HG03025 (cell line): ENCODE measurements around the gene C2CD4B.

ENCODE experiments used
- ATAC-seq: cut with Tn5 transposase; IDR thresholded peaks from one replicate; pipeline ENCODE4 v1.9.1; 2021; ENCODE audit warnings: mild to moderate bottlenecking, moderate library complexity; ENCODE audit not compliant: unreplicated experiment, low FRiP score

Gene C2CD4B

DNA sequence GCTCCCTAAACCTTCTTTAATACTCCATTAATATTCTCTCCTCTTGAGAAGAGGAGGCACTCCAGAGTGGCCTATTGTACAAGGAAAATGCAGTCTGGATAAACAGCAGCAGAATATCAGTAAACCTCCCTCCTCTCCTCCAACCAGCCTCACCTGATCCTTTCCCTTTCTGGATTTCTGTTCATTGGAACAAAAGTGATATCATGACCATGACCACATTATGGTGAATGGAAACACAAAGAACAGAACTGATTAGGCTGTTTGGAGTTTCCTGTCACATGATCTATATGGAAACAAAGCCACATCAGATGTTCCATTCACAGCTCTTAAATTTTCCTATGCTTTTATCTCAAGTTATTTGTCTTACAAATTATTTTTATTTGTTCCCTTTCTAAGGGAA, 14.6 kb downstream of the C2CD4B start:
- ATAC-seq, result no peak

DNA sequence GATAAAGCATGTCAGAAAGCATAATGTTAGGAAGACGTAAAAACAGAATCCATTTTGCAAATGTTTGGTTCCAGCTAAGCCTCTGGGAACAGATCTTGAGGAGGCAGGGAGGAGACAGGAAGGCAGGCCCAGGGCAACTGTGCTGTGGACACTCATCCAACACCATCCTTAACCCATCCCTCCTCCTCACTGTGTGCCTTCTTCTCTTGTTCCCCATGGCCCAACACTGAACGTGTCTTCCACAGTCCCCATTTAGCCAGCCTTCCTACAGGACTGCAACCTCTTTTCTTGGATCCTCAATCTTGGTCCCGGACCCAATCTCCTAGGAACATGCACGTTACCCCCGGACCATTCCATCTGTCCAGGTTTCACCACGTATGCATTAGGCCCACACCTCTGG, 15.4 kb downstream of the C2CD4B start:
- ATAC-seq, result no peak

DNA sequence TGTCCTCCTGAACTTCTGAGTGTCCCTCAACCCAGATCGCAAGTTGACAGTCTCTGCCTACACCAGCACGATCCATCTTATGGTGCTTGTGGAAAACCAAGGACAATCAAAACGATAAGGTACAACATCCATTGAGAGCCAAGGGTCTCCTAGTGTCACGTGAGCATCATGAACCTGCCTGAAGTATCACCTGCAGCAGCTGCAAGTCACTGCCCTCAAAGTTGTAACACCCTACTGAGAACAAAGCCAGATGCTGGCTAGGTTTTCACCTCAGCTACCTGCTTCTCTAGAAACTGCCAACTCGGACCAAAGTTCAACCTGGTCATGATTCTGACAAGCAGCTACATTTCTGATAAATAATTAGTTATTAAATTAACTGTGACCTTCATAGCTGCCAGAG, 17.5 kb downstream of the C2CD4B start:
- no peak for ATAC-seq

DNA sequence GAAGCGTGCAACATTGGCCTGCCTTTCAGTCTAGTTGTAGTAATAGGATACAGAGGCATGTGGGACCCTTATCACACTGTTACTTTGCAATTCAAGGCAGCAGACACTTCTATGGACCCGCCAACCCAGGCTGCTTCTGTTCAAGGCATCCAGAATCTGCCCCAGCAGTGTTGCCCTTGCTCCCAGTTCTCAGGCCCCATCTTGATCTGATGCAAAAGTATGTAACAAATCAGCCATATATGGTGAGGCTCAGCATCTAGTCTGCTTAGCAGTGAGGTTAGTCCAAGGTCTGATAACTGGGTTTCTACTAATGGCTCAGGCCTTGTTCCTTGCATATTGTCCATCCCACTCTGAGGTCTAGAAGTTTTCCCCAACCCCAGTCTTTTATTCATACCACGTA, 17.9 kb downstream of the C2CD4B start:
- ATAC-seq, result no peak

DNA sequence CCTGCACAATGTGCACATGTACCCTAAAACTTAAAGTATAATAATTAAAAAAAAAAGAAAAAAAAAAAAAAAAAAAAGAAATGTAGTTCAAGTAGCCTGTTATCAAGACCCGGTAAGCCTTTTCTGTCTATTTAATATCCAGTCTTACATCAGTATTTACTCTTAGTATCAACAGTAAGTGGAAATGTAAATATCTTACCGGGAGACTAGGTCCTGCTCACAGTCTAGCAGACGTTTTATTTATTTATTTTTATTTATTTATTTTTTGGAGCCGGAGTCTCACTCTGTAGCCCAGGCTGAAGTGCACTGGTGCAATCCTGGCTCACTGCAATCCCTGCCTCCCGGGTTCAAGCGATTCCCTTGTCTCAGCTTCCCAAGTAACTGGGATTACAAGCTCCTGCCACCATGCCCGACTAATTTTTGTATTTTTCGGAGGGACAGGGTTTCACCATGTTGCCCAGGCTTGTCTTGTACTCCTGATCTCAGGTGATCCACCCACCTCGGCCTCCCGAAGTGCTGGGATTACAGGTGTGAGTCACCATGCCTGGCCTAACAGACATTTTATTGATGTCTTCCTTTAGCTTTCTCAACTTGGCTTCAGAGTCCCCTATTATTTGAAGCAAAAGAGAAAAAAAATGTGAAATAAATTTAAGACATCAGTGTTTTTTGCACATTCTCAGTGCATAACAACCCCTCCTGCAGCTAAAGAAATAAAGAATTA, 19.9 kb downstream of the C2CD4B start:
- ATAC-seq, result no peak

DNA sequence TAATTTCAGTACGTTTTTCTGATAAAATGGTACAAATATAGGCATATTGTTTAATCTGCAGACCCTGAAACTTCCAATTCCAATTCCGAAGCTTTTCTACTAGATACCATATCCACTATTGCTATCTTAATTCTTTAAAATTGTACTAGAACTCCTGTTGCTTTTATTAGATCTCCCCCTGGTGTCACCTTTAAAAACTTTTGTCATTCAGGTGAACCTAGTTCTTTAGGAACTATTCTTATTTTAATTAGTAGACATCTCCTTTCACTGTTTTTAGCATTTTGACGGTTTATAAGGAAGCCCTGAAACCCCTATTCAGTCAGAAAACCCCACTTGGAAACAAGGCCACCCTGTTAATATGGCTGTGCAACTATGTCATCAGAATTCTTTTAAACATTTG, 22.3 kb downstream of the C2CD4B start:
- no peak for ATAC-seq

DNA sequence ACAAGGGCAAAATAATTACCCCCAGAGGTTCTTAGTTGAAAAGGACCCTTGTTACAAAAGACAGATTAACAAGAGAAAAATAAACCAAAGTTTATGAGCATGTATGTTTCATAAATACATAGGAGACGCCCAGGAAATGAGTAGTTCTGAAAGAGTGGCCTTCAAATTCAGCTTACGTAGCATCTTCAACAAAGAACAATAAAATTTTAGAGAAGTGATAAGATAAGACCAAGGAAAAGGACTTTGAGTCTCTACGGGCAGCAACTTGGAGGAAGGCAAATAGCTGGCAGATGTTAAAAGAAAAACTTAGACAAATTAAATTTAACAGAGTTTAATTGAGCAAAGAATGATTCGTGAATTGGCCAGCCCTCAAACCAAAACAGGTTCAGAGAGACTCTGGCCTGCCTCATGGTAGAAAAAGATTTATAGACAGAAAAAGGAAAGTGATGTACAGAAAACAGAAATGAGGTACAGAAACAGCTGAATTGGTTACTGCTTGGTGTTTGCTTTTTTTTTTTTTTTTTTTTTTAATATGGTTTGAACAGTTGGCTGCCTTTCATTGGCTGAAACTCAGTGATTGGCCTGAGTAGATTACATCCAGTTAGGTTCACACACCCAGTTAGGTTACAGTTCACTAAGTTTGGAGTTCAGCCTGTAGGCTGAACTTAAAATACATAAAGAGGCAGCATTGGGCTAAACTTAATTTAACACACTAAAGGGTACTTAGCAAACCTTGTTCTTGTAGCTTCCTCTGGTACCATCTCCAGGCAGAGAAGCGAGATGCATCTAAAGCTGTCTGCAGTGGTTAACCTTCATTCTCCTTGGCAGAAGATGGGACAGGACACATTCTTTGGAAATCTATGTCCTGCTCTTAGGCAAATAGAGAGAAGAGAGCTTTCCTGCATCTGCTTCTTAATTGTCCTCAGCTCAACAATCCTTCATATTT, 23.2 kb downstream of the C2CD4B start:
- no peak for ATAC-seq

DNA sequence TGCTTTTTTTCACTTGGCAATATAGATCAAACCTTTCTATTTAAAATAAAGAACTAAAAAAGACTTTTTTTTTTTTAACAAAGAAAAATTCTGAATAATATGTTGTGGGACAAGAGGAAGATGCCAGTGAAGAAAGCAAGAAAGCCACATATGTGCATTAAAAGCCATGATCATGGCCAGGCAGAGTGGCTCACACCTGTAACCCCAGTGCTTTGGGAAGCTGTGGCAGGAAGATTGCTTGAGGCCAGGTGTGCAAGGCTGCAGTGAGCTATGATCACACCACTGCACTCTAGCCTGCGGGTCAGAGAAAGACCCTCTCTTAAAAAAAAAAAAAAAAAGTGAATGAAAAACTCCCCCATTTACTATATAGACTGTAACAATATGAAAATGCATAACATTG, 23.9 kb downstream of the C2CD4B start:
- ATAC-seq, result no peak

DNA sequence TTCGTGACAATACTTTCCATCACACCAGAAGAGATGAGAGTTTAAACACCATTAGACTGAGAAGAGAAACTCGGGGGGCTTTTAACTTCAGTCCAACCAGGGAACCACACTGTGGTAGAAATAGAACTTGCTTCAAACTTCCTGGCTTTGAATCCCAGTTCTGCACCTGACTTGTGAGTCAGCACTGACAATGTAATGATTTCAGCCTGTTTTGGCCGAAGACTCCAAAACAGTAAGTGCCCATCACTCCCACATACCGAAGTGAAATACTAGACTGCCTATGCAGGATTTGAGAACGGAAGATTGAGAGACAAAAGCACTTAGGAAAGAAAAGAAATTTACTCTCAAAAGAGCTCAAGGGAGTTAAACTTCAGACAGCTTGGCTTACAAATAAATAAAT, 27.0 kb downstream of the C2CD4B start:
- ATAC-seq, result no peak

DNA sequence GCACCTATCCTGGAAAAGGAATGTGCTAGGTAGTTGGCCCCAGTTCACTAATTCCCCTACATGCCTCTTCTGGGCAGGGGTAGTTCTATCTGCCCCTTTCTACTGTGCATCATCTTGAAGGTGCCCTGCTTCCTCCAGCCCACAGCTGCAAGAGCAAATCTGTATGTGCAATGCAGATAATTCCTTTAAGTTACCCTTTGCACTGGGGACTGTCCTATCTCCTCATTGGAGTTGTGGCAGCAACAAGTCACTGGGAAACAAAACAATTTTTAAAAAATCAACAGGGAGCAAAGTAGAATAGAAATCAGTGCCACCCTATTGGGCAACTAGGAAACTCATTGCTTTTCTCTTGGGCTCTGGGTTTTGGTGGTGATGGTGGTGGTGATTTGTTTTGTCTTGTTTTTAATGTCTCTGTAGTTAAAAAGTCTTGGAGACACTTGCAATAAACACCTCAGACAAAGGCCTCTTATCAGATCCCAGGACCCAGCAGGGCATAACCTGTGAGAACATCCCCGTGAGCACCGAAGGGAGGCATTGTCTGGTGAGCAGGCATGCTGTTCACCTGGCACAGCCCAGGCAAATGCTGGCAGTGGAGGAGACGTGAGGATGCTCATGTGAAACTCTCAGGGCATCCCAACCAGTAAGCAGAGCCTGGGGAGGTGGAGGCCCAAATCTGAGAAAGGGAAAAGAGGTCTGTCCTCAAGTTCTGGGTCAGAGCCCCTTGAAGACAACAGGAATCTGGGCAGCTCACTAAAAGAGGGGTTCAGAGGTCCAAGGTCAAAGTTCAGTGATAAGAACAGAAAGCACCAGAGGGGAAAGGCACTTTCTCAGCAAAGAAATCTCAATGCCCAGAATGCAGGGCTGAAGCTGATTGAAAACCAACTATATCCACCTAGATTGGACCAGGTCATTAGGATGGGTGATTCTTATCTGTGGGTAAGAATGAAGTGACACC, 27.9 kb downstream of the C2CD4B start:
- no peak for ATAC-seq

DNA sequence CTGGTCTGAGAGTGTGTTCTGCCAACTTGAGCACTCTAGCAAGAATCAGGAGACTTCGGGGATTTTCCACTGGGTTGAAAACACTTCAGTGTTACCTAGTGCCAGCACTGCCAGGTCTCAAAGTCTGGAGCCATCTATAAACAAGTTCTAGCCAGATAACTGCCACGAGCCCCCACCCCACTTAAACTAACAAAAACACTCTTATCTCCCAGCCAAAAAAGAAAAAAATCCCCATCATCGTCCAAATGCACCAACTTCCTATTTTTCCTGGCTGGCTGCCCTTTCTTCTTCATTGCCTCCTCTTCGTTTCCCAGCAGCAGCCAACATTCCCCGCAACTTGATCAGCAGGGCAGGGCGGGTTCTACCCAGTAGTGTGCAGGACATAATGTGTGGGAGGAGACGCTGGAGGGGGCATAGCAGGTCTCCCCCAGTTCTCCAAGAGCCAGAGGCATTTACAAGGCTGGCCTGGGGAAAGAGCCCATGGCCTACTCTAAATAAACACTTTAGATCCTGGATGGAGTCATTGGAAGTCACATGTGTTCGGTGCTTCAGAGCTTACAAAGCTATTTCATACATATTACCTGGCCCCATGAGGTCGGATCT, 29.5 kb downstream of the C2CD4B start:
- no peak for ATAC-seq

DNA sequence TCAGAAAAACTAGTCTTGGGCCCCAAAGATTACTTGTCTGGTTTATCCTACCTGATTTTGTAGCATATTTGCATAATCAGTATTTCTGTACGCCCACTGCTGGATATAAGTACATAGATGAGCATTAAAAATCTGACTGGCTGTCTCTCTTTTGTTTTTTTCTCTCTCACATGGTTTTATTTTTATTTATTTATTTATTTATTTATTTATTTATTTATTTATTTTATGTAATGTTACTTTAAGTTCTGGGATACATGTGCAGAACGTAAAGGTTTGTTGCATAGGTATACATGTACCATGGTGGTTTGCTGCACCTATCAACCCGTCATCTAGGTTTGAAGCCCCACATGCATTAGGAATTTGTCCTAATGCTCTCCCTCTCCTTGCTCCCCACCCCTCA, 31.9 kb downstream of the C2CD4B start:
- ATAC-seq, result no peak

DNA sequence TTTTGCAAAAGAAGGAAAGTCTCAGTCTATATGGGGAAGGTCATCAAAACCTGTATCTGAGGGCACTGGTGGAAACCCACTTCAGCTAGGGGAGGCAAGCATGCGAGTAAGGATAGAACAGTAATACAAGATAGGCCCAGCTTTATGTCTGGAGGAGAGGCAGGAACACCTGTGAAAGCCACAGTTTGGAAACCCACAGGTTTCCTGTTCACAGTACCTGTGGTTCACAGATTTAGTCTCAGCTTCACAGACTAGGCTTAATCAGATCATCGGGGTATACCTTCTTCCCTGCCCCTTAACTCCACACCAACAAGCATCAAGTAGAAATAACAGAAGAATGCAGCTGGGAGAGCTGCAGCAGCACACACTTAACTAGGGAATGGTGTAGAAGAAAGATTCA, 36.2 kb downstream of the C2CD4B start:
- ATAC-seq, result no peak

DNA sequence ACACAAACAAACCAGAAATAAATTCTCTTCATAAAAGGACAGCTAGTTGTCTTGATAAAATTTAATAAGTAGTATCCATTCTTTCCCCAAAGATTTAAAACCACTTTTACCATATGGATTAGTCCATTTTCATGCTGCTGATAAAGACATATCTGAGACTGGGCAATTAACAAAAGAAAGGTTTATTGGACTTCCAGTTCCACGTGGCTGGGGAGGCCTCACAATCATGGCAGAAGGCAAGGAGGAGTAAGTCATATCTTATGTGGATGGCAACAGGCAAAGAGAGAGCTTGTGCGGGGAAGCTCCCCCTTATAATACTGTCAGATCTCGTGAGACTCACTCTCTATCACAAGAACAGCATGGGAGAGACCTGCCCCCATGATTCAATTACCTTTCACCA, 38.7 kb downstream of the C2CD4B start:
- ATAC-seq, result no peak

DNA sequence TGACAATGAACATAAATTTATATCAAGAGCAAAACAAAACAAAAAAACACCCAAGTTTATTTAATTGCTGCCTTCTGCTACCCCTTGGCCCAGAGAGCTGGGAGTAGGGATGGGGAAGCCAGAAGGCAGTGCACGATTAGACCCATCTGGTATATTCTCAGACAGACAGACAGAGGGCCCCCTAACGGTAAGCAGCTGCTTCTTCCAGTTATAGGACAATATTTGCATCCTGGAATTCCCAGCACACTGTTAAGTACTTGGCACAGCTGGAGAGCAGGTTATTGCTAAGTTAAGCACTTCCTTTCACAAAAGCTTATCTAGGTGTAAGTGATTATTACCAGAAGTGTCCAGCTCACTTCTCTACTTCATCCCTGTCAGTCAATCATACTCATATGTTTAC, 39.3 kb downstream of the C2CD4B start:
- no peak for ATAC-seq

DNA sequence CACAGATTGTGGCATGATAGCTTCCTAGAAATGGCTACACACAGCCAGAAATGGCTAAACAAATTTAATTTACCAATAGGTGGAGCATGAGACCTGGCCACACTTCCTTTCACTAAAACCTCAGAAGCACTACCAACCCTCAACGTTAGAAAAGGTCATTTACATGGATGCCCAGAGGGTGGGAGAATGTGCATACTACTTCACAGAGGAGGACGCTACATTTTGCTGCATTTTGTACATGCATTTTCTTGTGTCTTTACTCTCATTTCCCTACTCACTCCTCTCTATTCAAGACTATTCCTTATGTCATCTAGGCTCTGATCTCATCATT, 40.1 kb downstream of the C2CD4B start:
- ATAC-seq, result no peak

DNA sequence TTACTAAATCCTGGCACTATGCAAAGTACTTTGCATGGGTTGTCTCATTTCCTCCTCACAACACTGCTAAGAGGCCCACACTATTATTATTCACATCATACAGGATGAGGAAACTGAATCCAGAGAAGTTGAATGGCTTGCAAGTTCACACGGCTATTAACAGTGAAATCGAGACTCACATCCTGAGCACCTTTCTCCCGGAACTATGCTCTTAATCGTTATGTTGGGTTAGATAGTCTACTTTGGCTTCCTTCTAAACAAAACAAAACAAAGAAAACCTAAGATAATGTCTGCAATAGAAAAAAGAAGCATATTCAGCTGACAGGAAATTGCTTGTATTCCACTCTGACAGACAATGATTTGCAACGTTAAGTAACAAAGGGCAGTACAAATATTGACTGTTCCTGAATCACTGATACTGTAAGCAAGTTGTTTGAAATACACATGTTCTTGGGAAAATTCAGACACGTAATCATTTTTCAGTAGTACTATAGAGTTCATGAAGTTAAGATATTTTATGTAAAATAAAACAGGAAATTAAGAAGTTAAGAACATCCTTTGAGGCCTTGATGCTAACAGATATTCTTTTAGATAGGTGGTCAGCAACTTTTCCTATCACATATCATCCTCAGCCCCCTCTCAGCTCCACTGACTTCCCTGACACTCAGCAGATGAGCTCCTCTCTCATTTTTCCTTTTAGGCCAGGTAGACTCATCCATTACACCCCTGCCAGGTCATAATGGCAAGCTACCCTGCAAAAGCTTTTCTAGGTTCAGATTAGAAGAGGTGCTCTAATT, 40.7 kb downstream of the C2CD4B start:
- no peak for ATAC-seq

DNA sequence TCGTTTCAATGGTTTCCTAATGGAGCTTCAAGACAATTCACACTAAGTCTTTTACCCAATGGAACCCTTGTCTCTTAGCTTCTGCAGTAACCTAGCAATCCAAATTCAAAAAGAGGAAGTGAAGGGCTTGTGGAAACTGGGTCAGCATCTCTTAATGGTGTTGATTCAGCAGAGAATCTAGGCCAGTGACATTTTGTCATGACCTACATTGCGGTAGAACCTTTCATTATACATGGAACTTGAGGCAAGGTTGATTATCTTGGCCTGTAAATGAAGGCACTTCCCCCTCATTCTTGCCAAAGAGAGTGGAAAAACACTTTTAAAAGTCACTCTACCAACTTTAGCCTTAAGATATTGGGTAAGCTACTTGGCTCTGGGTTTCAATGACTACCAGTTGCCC, 42.8 kb downstream of the C2CD4B start:
- ATAC-seq, result no peak

DNA sequence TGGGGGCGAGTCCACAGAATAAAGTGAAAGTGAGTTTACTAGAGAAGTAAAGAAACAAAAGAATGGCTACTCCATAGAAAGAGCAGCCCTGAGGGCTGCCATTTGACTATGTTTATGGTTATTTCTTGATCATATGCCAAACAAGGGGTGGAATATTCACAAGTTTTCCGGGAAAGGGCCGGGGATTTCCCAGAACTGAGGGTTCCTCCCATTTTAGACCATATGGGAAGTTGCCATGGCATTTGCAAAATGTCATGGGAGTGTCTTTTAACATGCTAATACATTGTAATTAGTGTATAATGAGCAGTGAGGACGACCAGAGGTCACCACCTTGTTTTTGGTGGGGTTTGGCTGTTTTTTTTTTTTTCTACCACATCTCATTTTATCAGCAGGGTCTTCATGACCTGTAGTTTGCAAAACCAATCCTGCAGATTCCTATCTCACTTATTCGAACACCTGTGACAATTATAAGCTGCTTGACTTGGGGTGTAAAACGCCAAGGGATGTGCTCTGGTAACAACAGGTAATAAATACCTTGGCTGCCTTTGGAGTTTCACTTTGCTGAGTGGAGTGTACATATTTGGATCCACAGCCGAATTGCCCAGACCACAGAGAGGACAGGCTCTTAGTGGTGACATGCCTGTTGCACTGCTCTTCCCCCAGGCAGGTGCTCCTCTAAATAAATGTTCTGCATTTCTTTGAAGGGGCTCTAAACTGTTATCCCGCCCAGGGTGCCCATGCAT, 43.6 kb downstream of the C2CD4B start:
- no peak for ATAC-seq
